LNCAP (cell line): ENCODE results near the gene SARDH.

Experiments used
- TF ChIP-seq, protein P1 (sequence below): fragments of 450-650 bp; IDR thresholded peaks from 2 replicates; pipeline ENCODE4 v1.5.1; 2017; ENCODE audit warnings: mild to moderate bottlenecking

The SARDH gene

DNA sequence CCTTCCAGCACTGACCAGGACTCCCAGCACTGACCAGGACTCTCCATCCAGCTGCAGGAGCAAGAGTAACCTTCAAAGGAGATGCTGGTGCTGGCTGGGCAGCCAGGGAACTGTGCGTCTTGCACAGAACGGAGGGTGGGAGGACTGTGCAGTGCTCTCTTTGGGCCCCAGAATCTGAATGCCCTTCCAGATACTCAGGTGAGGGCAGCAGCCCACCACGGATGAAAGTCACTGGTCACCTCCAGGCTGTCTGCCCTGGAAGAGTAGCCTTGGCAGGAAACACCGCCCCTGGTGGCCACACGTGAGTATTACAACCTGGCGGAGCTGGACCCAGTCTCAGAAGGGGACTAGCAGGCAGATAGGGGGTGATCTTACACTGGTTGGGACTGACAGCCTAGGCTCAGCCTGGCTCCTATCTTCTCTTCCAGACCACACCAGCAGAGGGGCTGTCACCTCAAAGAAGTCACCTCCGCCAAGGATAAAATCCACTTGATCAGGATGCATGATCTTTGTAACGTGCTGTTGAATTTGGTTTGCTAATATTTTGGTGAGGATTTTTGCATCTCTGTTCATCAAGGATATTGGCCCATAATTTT, 4.8 kb upstream of the SARDH start:
- TF ChIP-seq, protein P1, sequence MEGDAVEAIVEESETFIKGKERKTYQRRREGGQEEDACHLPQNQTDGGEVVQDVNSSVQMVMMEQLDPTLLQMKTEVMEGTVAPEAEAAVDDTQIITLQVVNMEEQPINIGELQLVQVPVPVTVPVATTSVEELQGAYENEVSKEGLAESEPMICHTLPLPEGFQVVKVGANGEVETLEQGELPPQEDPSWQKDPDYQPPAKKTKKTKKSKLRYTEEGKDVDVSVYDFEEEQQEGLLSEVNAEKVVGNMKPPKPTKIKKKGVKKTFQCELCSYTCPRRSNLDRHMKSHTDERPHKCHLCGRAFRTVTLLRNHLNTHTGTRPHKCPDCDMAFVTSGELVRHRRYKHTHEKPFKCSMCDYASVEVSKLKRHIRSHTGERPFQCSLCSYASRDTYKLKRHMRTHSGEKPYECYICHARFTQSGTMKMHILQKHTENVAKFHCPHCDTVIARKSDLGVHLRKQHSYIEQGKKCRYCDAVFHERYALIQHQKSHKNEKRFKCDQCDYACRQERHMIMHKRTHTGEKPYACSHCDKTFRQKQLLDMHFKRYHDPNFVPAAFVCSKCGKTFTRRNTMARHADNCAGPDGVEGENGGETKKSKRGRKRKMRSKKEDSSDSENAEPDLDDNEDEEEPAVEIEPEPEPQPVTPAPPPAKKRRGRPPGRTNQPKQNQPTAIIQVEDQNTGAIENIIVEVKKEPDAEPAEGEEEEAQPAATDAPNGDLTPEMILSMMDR, result peak; percentile 99

DNA sequence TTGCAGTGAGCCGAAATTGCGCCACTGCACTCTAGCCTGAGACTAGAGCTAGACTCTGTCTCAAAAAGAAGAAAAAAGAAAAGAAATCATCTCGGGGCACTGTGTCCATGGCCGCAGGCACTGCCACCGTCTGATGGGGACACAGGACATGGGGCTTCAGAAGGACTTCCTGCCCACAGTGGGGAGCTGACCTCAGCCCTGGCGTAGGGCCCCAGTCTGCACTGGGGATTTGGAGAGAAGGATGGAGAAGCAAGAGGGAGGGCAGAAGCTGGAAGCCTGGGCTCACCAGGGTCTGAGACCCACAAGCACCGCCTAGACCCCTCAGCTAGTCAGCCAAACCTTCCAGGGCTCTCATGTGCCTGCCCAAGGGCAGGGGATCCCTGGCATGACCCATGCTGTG, 4.1 kb upstream of the SARDH start:
- TF ChIP-seq, protein P1, result no peak

DNA sequence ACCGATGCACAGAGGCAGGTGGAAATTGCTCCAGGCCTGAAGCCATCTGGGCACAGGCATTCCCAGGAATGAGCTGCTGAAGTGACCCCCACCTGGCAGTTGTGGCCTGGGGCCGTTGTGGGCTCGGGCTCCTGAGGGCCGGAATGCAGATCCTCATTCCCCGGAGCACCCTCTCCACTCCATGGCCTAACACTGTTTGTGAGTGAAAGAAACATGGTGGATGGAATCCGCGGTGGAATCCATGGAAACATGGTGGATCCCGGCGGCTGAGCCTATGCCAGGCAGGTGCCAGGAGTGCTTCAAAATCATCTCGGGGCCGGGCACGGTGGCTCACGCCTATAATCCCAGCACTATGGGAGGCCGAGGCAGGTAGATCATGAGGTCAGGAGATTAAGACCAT, 3.6 kb upstream of the SARDH start:
- TF ChIP-seq, protein P1, result no peak

DNA sequence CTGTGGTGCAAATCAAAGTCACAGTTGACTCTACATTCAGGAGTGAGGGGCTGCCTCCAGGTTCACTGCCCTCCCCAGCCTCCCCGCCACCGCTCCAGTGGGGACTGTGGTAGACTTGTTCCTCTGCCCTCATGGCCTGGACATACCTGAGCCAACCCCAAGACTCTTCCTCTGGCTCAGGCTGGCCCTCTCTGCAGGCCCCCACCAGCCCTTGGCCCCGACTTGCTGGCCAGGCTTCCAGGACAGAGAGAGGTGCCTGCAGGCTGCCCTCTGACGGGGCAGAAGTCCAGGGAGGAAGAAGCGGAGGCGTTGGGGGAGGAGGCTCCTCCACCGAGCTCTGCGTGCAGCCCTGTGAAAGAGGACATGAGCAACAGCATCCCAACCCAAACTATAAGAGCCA, 2.8 kb upstream of the SARDH start:
- TF ChIP-seq, protein P1, result no peak

DNA sequence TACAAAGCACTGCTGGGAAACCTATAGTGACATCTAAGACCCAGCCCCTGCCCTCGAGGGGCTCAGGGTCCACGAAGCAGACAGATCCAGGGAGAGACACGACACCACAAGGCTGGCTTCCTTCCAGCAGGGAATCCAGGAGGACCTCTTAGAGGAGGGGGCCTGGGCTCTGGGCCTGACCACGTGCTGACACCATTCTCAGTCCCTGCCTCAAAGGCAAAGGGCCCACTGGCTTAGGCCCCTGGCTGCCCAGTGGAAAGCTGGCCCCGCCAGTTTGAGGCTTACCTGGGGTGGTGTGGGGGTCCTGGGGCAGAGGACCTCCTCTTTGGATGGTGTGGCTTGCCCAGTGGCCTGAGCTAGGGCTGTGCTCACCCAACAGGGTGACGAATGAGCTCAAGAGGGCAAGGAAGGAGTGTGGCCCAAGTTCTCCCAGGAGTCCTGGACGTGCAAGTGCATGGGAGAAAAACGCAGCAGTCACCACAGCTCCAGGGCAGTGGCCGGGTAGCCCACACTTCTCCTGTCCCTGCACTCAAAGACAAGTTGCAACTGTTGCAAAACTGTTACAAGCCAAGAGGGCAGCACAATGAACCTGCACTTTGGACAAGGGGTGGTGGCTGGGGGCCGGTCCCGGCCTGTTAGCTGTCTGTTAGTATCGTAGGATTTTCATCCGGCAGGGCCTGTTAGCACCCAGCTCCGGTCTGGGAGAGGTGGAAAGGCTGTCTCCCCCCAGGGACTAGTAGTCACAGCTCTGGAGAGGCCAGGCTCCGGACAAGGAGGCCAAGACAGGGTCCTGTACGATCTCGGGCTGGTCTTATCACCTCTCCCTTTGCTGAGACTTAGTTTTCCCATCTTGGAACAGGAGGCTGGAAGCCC, 1.5 kb upstream of the SARDH start:
- TF ChIP-seq, protein P1, result no peak

DNA sequence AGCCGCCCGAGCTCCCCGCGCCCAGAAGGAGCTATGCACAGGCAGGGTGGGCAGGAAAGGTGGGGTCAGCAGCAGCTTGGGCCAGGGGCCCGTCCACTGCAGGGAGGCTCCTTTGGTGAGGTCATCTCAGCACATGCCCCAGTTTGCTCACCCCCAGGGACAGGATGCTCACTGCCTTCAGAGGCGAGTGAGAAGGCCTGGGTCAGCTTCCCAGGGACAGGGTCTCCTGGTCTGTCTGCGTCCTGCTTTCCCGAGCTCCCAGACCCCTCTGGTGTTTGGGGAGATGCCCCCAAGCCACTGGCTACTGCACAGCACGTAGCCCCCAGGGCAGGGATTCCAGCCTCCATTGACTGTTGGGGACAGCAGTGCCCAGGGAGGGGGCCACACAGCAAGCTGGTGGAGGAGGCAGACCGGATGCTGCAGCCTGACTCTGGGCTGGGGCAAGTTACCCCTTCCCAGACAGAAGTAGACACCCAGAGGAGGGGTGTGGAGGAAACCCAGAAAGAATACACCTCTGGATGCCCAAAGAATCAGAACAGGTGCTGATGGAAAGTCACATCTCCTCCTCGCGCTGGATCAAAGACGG, 581 bp upstream of the SARDH start:
- TF ChIP-seq, protein P1, result no peak

DNA sequence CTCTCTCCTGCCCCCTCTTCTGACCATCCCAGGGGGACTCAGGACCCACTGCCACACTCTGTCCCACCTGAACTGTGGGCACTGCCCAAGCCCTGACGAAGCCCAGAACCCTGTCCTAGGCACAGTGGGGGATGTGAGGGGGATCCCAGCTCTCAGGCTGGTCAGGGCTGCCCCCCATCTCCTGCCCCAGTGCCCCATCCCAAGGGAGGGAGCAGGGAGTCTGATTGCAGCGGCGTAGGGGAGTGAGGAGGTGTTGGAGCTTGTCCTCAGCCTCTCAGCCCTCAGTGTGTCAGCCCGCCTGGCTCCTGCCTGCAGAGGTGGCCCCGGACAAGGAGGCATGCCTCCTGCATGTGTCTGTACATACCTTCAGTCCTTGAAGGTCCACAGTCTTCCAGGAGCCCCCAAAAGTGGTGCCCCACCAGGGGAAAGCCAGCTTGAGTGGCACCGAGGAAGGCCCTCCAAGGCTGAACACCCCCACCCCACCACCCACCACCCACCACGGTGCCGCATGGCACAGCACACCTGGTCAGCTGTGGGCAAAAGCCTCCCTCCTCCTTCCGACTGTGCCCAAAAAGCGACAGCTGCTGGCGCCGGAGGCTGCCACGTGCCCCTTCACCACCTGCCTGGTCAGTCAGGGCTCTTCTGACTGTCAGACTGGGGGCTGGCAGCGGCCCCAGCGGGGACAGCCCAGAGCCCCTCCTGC, 930 bp downstream of the SARDH start:
- TF ChIP-seq, protein P1, result no peak
